K562 (cell line): Measurements from ENCODE around the gene HSP90AA1. TPM values are rescaled to one million over a fixed set of nuclear protein-coding genes. Genes with fewer than 3 reads are reported as not detected.
A peak's percentile ranks its signal among the peaks of the same experiment; 100 is the strongest.

Experiments used
- C11orf30 ChIP-seq: fragments of 450-650 bp; IDR thresholded peaks from 2 replicates; pipeline ENCODE4 v1.6.1; 2016; ENCODE audit warnings: low read depth, mild to moderate bottlenecking
- CXXC5 ChIP-seq: fragments of 250-450 bp; sonication (Bioruptor Pico); IDR thresholded peaks from 2 replicates; pipeline ENCODE4 v1.8.0; 2022; ENCODE audit warnings: inconsistent platforms, mild to moderate bottlenecking, moderate library complexity
- E2F3 ChIP-seq: fragments of 250-450 bp; sonication (Bioruptor Pico); IDR thresholded peaks from 2 replicates; pipeline ENCODE4 v1.4.0; 2020; ENCODE audit warnings: mild to moderate bottlenecking
- FOSL1 ChIP-seq: fragments of 200-800 bp; sonication (Bioruptor generic); conservative IDR thresholded peaks from 2 replicates; pipeline ENCODE4 v1.6.1; 2016; ENCODE audit warnings: missing genetic modification characterization, missing compliant biosample characterization
- KDM2B ChIP-seq: fragments of 250-450 bp; sonication (Bioruptor Pico); IDR thresholded peaks from 2 replicates; pipeline ENCODE4 v1.8.0; 2021; ENCODE audit warnings: mild to moderate bottlenecking, moderate library complexity
- MEF2D ChIP-seq: conservative IDR thresholded peaks from 2 replicates; pipeline ENCODE4 v1.6.1; 2016; ENCODE audit warnings: low read depth, missing genetic modification characterization, missing compliant biosample characterization
- NR2F6 ChIP-seq: fragments of 450-650 bp; formaldehyde crosslinking; IDR thresholded peaks from 2 replicates; pipeline ENCODE4 v1.4.0; 2020; ENCODE audit warnings: mild to moderate bottlenecking
- RFX5 ChIP-seq: IDR thresholded peaks from 2 replicates; pipeline ENCODE4 v1.6.1; 2011; ENCODE audit warnings: low read depth, mild to moderate bottlenecking, improper control_type of control experiment, low read length
- SMARCE1 ChIP-seq: fragments of 450-650 bp; IDR thresholded peaks from 2 replicates; pipeline ENCODE4 v1.7.1; 2016; ENCODE audit warnings: mild to moderate bottlenecking
- SNAPC5 ChIP-seq: fragments of 250-450 bp; sonication (Bioruptor Pico); IDR thresholded peaks from 2 replicates; pipeline ENCODE4 v1.8.0; 2021; ENCODE audit warnings: moderate library complexity, mild to moderate bottlenecking, inconsistent platforms
- TOE1 ChIP-seq, 2 experiments: fragments of 450-650 bp in 1 of 2; sonication (generic) in 1 of 2; formaldehyde crosslinking in 1 of 2; IDR thresholded peaks; 2 replicates each; pipeline versions ENCODE4 v1.7.1 to v1.8.0; 2016 to 2022; ENCODE audit warnings: borderline replicate concordance in 2 of 2, mild to moderate bottlenecking in 2 of 2, antibody characterized with exemption in 1 of 2, inconsistent platforms in 1 of 2, low read depth in 1 of 2, missing genetic modification reagents in 1 of 2, moderate library complexity in 1 of 2
- ZKSCAN8 ChIP-seq: fragments of 200-800 bp; sonication (Bioruptor generic); IDR thresholded peaks from 2 replicates; pipeline ENCODE4 v1.6.1; 2016; ENCODE audit warnings: missing genetic modification characterization, missing compliant biosample characterization
- ZNF347 ChIP-seq: fragments of 450-650 bp; formaldehyde crosslinking; IDR thresholded peaks from 2 replicates; pipeline ENCODE4 v1.4.0; 2020; ENCODE audit warnings: low read depth, mild to moderate bottlenecking, moderate library complexity
- ZNF449 ChIP-seq: fragments of 250-450 bp; sonication (Bioruptor Pico); IDR thresholded peaks from 2 replicates; pipeline ENCODE4 v1.8.0; 2022; ENCODE audit warnings: moderate library complexity, mild to moderate bottlenecking, inconsistent platforms
- ZNF77 ChIP-seq: fragments of 250-450 bp; sonication (Bioruptor Pico); IDR thresholded peaks from 2 replicates; pipeline ENCODE4 v1.5.0; 2020
- polyA plus RNA-seq, 8 experiments: library from polyadenylated mRNA; depleted of rRNA in 4 of 8; stranded (reverse) in 5 of 8; unstranded in 3 of 8; fragments of >200 nt; fragmentation: Nextera tagmentation in 2 of 8; fragmentation: Illumina TruSeq in 1 of 8; extraction: Ambion mirVana in 2 of 8; extraction: Trizol in 1 of 8; gene quantifications; 2 replicates each; pipeline versions ENCODE4 v1.2.1 to v1.2.3, GENCODE V29; 2011 to 2014; ENCODE audit warnings: inconsistent platforms in 1 of 8, missing spikeins in 1 of 8
- total RNA-seq, 7 experiments: library from RNA; depleted of rRNA in 6 of 7; stranded (reverse); fragments of >200 nt in 6 of 7; fragmentation: Illumina TruSeq in 2 of 7; extraction: Trizol in 2 of 7; gene quantifications; 2 replicates each; pipeline versions ENCODE4 v1.2.1 to v1.2.3, GENCODE V29; 2011 to 2021; ENCODE audit warnings: low replicate concordance in 1 of 7
- TF ChIP-seq, protein P1 (sequence below): fragments of 200-800 bp; sonication (Bioruptor generic); IDR thresholded peaks from 2 replicates; pipeline ENCODE4 v1.6.1; 2016; ENCODE audit warnings: missing genetic modification characterization, missing compliant biosample characterization
- TF ChIP-seq, protein P2 (sequence below): sonication (generic); formaldehyde crosslinking; IDR thresholded peaks from 2 replicates; pipeline ENCODE4 v1.8.0; 2022; ENCODE audit warnings: mild to moderate bottlenecking, missing genetic modification reagents
- TF ChIP-seq, protein P3 (sequence below): sonication (generic); formaldehyde crosslinking; IDR thresholded peaks from 2 replicates; pipeline ENCODE4 v1.8.0; 2022; ENCODE audit warnings: missing genetic modification reagents, mild to moderate bottlenecking, borderline replicate concordance

Gene HSP90AA1
- total and polyA plus RNA-seq, 9 of the 15 experiments (the other 6 are each of a cell fraction or from before 2014, with no cell fraction given), result 377 to 1,731 (median 879) TPM

DNA sequence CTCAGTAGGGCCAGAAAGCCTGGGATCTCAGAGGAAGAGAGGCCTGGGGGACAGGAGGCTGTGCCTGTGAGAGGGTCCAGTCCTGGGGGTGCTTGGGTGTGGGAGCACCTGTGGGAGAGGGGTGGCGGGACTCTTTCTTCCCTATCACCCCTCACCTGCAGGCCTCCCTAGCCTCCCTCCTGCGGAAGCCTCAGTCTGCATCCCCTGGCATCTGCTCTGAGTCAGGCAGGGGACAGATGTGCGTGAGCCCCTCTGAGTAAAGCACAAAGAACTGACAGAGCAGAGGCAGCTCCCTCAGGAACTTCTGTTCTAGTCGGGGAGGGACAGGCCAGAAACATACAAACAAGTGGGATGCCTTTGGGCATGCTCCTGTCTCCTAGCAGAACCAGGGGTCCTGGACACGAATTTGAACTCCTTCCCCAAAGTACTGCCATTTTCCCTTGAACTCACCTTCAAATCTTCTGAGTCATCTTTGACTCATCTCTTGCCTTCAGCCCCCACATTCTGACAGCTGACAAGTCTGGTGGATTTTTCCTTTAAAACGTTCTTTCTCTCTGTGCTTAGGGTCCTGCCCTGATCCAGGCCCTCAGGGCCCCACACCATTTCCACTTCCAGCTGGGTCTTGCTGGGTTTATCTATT lies 8.5 kb upstream of the HSP90AA1 start (continued):
- no peak for TF ChIP-seq ZNF449 (CRISPR knock-in tag)
- no peak for TF ChIP-seq KDM2B
- TF ChIP-seq C11orf30, result peak; percentile 56; the same call in 1 of the 2 replicates
- TF ChIP-seq ZKSCAN8 (CRISPR knock-in tag), result no peak
- TF ChIP-seq, protein P1, sequence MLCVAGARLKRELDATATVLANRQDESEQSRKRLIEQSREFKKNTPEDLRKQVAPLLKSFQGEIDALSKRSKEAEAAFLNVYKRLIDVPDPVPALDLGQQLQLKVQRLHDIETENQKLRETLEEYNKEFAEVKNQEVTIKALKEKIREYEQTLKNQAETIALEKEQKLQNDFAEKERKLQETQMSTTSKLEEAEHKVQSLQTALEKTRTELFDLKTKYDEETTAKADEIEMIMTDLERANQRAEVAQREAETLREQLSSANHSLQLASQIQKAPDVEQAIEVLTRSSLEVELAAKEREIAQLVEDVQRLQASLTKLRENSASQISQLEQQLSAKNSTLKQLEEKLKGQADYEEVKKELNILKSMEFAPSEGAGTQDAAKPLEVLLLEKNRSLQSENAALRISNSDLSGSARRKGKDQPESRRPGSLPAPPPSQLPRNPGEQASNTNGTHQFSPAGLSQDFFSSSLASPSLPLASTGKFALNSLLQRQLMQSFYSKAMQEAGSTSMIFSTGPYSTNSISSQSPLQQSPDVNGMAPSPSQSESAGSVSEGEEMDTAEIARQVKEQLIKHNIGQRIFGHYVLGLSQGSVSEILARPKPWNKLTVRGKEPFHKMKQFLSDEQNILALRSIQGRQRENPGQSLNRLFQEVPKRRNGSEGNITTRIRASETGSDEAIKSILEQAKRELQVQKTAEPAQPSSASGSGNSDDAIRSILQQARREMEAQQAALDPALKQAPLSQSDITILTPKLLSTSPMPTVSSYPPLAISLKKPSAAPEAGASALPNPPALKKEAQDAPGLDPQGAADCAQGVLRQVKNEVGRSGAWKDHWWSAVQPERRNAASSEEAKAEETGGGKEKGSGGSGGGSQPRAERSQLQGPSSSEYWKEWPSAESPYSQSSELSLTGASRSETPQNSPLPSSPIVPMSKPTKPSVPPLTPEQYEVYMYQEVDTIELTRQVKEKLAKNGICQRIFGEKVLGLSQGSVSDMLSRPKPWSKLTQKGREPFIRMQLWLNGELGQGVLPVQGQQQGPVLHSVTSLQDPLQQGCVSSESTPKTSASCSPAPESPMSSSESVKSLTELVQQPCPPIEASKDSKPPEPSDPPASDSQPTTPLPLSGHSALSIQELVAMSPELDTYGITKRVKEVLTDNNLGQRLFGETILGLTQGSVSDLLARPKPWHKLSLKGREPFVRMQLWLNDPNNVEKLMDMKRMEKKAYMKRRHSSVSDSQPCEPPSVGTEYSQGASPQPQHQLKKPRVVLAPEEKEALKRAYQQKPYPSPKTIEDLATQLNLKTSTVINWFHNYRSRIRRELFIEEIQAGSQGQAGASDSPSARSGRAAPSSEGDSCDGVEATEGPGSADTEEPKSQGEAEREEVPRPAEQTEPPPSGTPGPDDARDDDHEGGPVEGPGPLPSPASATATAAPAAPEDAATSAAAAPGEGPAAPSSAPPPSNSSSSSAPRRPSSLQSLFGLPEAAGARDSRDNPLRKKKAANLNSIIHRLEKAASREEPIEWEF (CRISPR knock-in tag), result no peak
- TF ChIP-seq, protein P2, sequence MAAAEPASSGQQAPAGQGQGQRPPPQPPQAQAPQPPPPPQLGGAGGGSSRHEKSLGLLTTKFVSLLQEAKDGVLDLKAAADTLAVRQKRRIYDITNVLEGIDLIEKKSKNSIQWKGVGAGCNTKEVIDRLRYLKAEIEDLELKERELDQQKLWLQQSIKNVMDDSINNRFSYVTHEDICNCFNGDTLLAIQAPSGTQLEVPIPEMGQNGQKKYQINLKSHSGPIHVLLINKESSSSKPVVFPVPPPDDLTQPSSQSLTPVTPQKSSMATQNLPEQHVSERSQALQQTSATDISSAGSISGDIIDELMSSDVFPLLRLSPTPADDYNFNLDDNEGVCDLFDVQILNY (CRISPR knock-in tag), result no peak
- TF ChIP-seq RFX5, result no peak
- TF ChIP-seq SMARCE1, result peak; percentile 85
- no peak for TF ChIP-seq MEF2D (tag)
- TF ChIP-seq ZNF347 (CRISPR knock-in tag), result no peak
- TF ChIP-seq ZNF77, result no peak
- peak; percentile 94 for TF ChIP-seq FOSL1 (tag)
- no peak for TF ChIP-seq E2F3 (CRISPR knock-in tag)
- no peak for TF ChIP-seq NR2F6 (CRISPR knock-in tag)
- TF ChIP-seq TOE1 (IDR thresholded peaks at IDR 0.05; ENCODE audit: borderline replicate concordance), result no peak
- TF ChIP-seq TOE1 (CRISPR knock-in tag; IDR thresholded peaks at IDR 0.05; ENCODE audit: borderline replicate concordance, low read depth), result no peak
- no peak for TF ChIP-seq SNAPC5 (CRISPR knock-in tag)
- no peak for TF ChIP-seq CXXC5 (CRISPR knock-in tag)
- TF ChIP-seq, protein P3, sequence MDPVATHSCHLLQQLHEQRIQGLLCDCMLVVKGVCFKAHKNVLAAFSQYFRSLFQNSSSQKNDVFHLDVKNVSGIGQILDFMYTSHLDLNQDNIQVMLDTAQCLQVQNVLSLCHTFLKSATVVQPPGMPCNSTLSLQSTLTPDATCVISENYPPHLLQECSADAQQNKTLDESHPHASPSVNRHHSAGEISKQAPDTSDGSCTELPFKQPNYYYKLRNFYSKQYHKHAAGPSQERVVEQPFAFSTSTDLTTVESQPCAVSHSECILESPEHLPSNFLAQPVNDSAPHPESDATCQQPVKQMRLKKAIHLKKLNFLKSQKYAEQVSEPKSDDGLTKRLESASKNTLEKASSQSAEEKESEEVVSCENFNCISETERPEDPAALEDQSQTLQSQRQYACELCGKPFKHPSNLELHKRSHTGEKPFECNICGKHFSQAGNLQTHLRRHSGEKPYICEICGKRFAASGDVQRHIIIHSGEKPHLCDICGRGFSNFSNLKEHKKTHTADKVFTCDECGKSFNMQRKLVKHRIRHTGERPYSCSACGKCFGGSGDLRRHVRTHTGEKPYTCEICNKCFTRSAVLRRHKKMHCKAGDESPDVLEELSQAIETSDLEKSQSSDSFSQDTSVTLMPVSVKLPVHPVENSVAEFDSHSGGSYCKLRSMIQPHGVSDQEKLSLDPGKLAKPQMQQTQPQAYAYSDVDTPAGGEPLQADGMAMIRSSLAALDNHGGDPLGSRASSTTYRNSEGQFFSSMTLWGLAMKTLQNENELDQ, result no peak
